Left ventricle myocardium superior (tissue), 1 donor: Measurements from ENCODE around the gene ZNF227. TPM values are rescaled to one million over a fixed set of nuclear protein-coding genes. Genes with fewer than 3 reads are reported as not detected.

ENCODE experiments used
- total RNA-seq: library from RNA; stranded (reverse); fragmentation: NEBNext Ultra II Directional; extraction: Animal tissue kit (Norgen Biotek cat#: 25700); gene quantifications from one replicate; pipeline ENCODE4 v1.2.1, GENCODE V29; 2021
- donor health status: DM: no; HTN: yes; CAD: no; lungs with severe emphysema.

The ZNF227 gene
- total RNA-seq, 1 donor from 2014 or later = 11.5 TPM

Other genes with a start within 250 kb of the ZNF227 start
- gene ZNF155, start 228.3 kb upstream of the ZNF227 start, total RNA-seq = 8.9 TPM
- gene ZNF230, start 209.6 kb upstream of the ZNF227 start, total RNA-seq = 3.0 TPM
- 3.5 TPM for gene ZNF222, start 187.2 kb upstream of the ZNF227 start, total RNA-seq
- 2.3 TPM for gene ZNF223, start 160.5 kb upstream of the ZNF227 start, total RNA-seq
- 1.8 TPM for gene ZNF284, start 140.4 kb upstream of the ZNF227 start, total RNA-seq
- 15.5 TPM for gene ZNF224, start 118.2 kb upstream of the ZNF227 start, total RNA-seq
- gene ZNF225, start 99.1 kb upstream of the ZNF227 start, total RNA-seq = 2.6 TPM
- gene ZNF234, start 71.0 kb upstream of the ZNF227 start, total RNA-seq = 14.3 TPM
- gene ZNF226, start 47.4 kb upstream of the ZNF227 start, total RNA-seq = 19.9 TPM
- 6.5 TPM for gene ZNF233, start 47.4 kb downstream of the ZNF227 start, total RNA-seq
- gene ZNF235, start 92.5 kb downstream of the ZNF227 start, total RNA-seq = 4.5 TPM
- gene ZNF112, start 144.1 kb downstream of the ZNF227 start, total RNA-seq = 5.4 TPM
- gene ZNF285, start 189.1 kb downstream of the ZNF227 start, total RNA-seq = 5.5 TPM
- gene ZNF229, start 235.9 kb downstream of the ZNF227 start, total RNA-seq = 6.7 TPM